GM12878 (cell line): ENCODE measurements around the gene TRUB2. TPM values are rescaled to one million over a fixed set of nuclear protein-coding genes. Genes with fewer than 3 reads are reported as not detected.
A peak's percentile ranks its signal among the peaks of the same experiment; 100 is the strongest.

Experiments used
- ATAC-seq: fragments of 200-7000 bp; cut with Tn5 transposase; 3 replicates; pipeline ENCODE4 v1.9.1; 2020; ENCODE audit warnings: mild to moderate bottlenecking, moderate library complexity
- BruUV-seq: library from RNA; stranded (reverse); fragments of 400-500 nt; replicated peaks from 2 replicates; lab custom pipeline; 2021; lab: Mats Ljungman, UMichigan
- CTCF ChIA-PET: fragments of 300-600 bp; sonication (Branson Sonifier 250); formaldehyde crosslinking; extraction: SDS; loops from one replicate; lab custom pipeline; 2021; ENCODE audit warnings: inconsistent platforms; lab: Yijun Ruan, JAX
- POLR2A ChIA-PET: fragments of 350-600 bp; formaldehyde crosslinking; extraction: SDS; loops from one replicate; lab custom pipeline; 2021; ENCODE audit warnings: inconsistent platforms; lab: Charles Lee
- RAD21 ChIA-PET: fragments of 300-600 bp; sonication (Branson Sonifier 250); formaldehyde crosslinking; loops from one replicate; lab custom pipeline; 2023; ENCODE audit warnings: antibody characterized with exemption; ENCODE audit not compliant: unreplicated experiment; lab: Charles Lee
- SMC1A ChIA-PET: fragments of 300-600 bp; sonication (Branson Sonifier 250); formaldehyde crosslinking; loops from one replicate; lab custom pipeline; 2023; ENCODE audit not compliant: unreplicated experiment, uncharacterized antibody; lab: Charles Lee
- DNase-seq: peaks from one replicate; pipeline ENCODE4 v3.0.0-alpha.2; 2011; ENCODE audit warnings: low read depth, low spot score
- FAIRE-seq: peaks from 3 replicates; lab custom pipeline; 2011; peaks lifted over from hg19 to GRCh38; lab: Jason Lieb, UNC
- H2AFZ ChIP-seq: 2 replicates; pipeline ENCODE4 v1.6.0; 2011; ENCODE audit warnings: low read depth, low read length, control low read depth; ENCODE audit not compliant: control insufficient read depth
- H3K27ac ChIP-seq: 2 replicates; pipeline ENCODE4 v1.5.1; 2011; ENCODE audit warnings: control low read depth; ENCODE audit not compliant: control insufficient read depth, insufficient read depth
- H3K27me3 ChIP-seq, 2 experiments: replicated peaks in 1 of 2; 2 replicates each; pipeline versions ENCODE4 v1.6.0 to v1.6.1; 2011; ENCODE audit warnings: low read length in 1 of 2; ENCODE audit not compliant: control insufficient read depth in 2 of 2, insufficient read depth in 2 of 2
- H3K36me3 ChIP-seq, 2 experiments: 2 replicates each; pipeline ENCODE4 v1.5.1; 2011; ENCODE audit warnings: low read length in 1 of 2; ENCODE audit not compliant: control insufficient read depth in 2 of 2, insufficient read depth in 2 of 2
- H3K4me1 ChIP-seq: 2 replicates; pipeline ENCODE4 v1.6.1; 2011; ENCODE audit warnings: mild to moderate bottlenecking, low read length, moderate library complexity, mixed read lengths; ENCODE audit not compliant: control insufficient read depth, insufficient read depth
- H3K4me2 ChIP-seq: 2 replicates; pipeline ENCODE4 v1.6.0; 2011; ENCODE audit warnings: control low read depth; ENCODE audit not compliant: control insufficient read depth, insufficient read depth
- H3K4me3 ChIP-seq: fragments of 200-600 bp; sonication (generic); 2 replicates; pipeline ENCODE4 v1.5.1; 2016
- H3K79me2 ChIP-seq: 2 replicates; pipeline ENCODE4 v1.6.0; 2011; ENCODE audit warnings: low read length; ENCODE audit not compliant: control insufficient read depth, insufficient read depth
- H3K9ac ChIP-seq: 2 replicates; pipeline ENCODE4 v1.8.0; 2011; ENCODE audit warnings: low read length, control low read depth, mixed read lengths; ENCODE audit not compliant: control insufficient read depth, insufficient read depth
- H3K9me3 ChIP-seq: replicated peaks from 3 replicates; pipeline ENCODE4 v1.5.1; 2011; ENCODE audit warnings: mild to moderate bottlenecking, low read length; ENCODE audit not compliant: control insufficient read depth, insufficient read depth
- H4K20me1 ChIP-seq: 2 replicates; pipeline ENCODE4 v1.6.0; 2011; ENCODE audit not compliant: control insufficient read depth, insufficient read depth
- CEBPB ChIP-seq, 2 experiments: fragments of 150-350 bp in 1 of 2; IDR thresholded peaks; 2 replicates each; pipeline ENCODE4 v1.6.1; 2012 to 2014; ENCODE audit warnings: low read depth in 2 of 2, low read length in 2 of 2, borderline replicate concordance in 1 of 2, inconsistent platforms in 1 of 2
- DPF2 ChIP-seq: fragments of 450-650 bp; IDR thresholded peaks from 2 replicates; pipeline ENCODE4 v1.6.1; 2017; ENCODE audit warnings: mild to moderate bottlenecking
- E2F4 ChIP-seq: IDR thresholded peaks from 2 replicates; pipeline ENCODE4 v1.6.1; 2012; ENCODE audit warnings: low read depth, low read length, improper control_type of control experiment
- KAT2A ChIP-seq: conservative IDR thresholded peaks from 2 replicates; pipeline ENCODE4 v1.6.1; 2011; ENCODE audit warnings: low read depth, low read length; ENCODE audit not compliant: control insufficient read depth
- LARP7 ChIP-seq: fragments of 450-650 bp; IDR thresholded peaks from 2 replicates; pipeline ENCODE4 v1.6.1; 2017; ENCODE audit warnings: mild to moderate bottlenecking
- MXI1 ChIP-seq: fragments of 150-350 bp; IDR thresholded peaks from 2 replicates; pipeline ENCODE4 v1.6.1; 2011; ENCODE audit warnings: low read depth, mild to moderate bottlenecking, inconsistent platforms, low read length, improper control_type of control experiment
- PAX8 ChIP-seq: fragments of 450-650 bp; IDR thresholded peaks from 2 replicates; pipeline ENCODE4 v1.6.1; 2017; ENCODE audit warnings: mild to moderate bottlenecking, moderate library complexity
- RAD21 ChIP-seq: IDR thresholded peaks from 2 replicates; pipeline ENCODE4 v1.6.1; 2011; ENCODE audit warnings: mild to moderate bottlenecking, low read depth, low read length, moderate library complexity; ENCODE audit not compliant: insufficient read depth
- ZBTB40 ChIP-seq: fragments of 450-650 bp; IDR thresholded peaks from 2 replicates; pipeline ENCODE4 v1.6.1; 2016; ENCODE audit warnings: mild to moderate bottlenecking, moderate library complexity, borderline replicate concordance
- WGBS: methylation state at CpG from one replicate; pipeline ENCODE4 v1.1.6; 2016; ENCODE audit warnings: low lambda C conversion rate; ENCODE audit not compliant: insufficient replicate concordance, insufficient coverage; ENCODE audit errors: missing lambda C conversion rate; 5-methylcytosine and 5-hydroxymethylcytosine counted together
- in situ Hi-C: fragments of 300-500 bp; cut with MboI; formaldehyde crosslinking; loops from 9 replicates; pipeline ENCODE4 v1.14.3; 2018; ENCODE audit warnings: mixed read lengths
- intact Hi-C: fragments of 100-400 bp; cut with micrococcal nuclease; formaldehyde crosslinking; loops from one replicate; pipeline ENCODE4 v1.14.2; 2022; ENCODE audit not compliant: unreplicated experiment
- polyA plus RNA-seq, 11 experiments: library from polyadenylated mRNA; depleted of rRNA in 4 of 11; unstranded in 6 of 11; stranded (reverse) in 5 of 11; fragments of >200 nt; fragmentation: Nextera tagmentation in 4 of 11; fragmentation: Illumina TruSeq in 1 of 11; extraction: Ambion mirVana in 4 of 11; extraction: Trizol in 1 of 11; gene quantifications; 1 replicate in 1 of 11; 2 replicates in 10 of 11; pipeline versions ENCODE4 v1.2.1 to v1.2.3, GENCODE V29; 2011 to 2016; ENCODE audit warnings: inconsistent platforms in 2 of 11, missing spikeins in 2 of 11, low read depth in 1 of 11
- total RNA-seq, 4 experiments: library from RNA; depleted of rRNA in 3 of 4; stranded (reverse); fragments of >200 nt in 3 of 4; fragmentation: Illumina TruSeq in 1 of 4; extraction: Trizol in 1 of 4; gene quantifications; 2 replicates each; pipeline versions ENCODE4 v1.2.1 to v1.2.3, GENCODE V29; 2013 to 2021

The TRUB2 gene
- total and polyA plus RNA-seq, 10 of the 15 experiments (the other 5 are each of a cell fraction or from before 2014, with no cell fraction given): 2.8 to 70.5 (median 37.2) TPM

- FAIRE-seq: no peak
- in situ Hi-C loops: no loop called here
- Histone ChIP-seq H3K4me2 (peak overlapping the region; percentile 87), H3K27ac (no peak overlapping the region), H4K20me1 (no peaks in the 10 kb centered on the region), H3K4me1 (peaks cover 6% of the 10 kb centered on the region), H3K9me3 (no peaks in the 10 kb centered on the region), H3K4me3 (peak overlapping the region; percentile 96), H3K27me3 (no peaks in the 10 kb centered on the region), H3K79me2 (peaks cover 29% of the 10 kb centered on the region), H2AFZ (peak overlapping the region; percentile 95; the same call in 1 of the 2 replicates), H3K9ac (peak overlapping the region; percentile 65), H3K36me3 (peaks cover 1 to 17% of the 10 kb centered on the region in 2 experiments)
- intact Hi-C loops: no loop called here
- ChIA-PET RAD21 (interaction anchor here (1.7 kb wide), 1 partner anchor 20 kb away, joined by 4 read pairs; no protein-coding TSS in a partner anchor), CTCF (interaction anchor here (0.7 to 2.6 kb wide), 6 partner anchors 18 to 99 kb away, joined by 3 to 6 read pairs (median 4); no protein-coding TSS in a partner anchor), SMC1A (interaction anchor here (1.1 kb wide), 1 partner anchor 41 kb away, joined by 3 read pairs; no protein-coding TSS in a partner anchor), POLR2A (interaction anchor here (1.0 kb wide), 1 partner anchor 18 kb away, joined by 3 read pairs; no protein-coding TSS in a partner anchor)
- 94% methylated on average over 7 of the region's 7 CpGs for WGBS
- no TSS peak for BruUV-seq
- TF ChIP-seq CEBPB (IDR thresholded peaks at IDR 0.05; ENCODE audit: borderline replicate concordance in 1 of 2, low read depth in 2 of 2, low read length in 2 of 2) (no peak), ZBTB40 (no peak), E2F4 (no peak), PAX8 (no peak), KAT2A (no peak), RAD21 (no peak), LARP7 (no peak), DPF2 (no peak), MXI1 (no peak)
- ATAC-seq: no peak
- no peak for DNase-seq
Observed at GRCh38 chr9:128321343-128321742, 904 bp downstream of the TRUB2 start.
